Measurements from ENCODE around the gene CNTNAP2. TPM values are rescaled to one million over a fixed set of nuclear protein-coding genes. Genes with fewer than 3 reads are reported as not detected.

The CNTNAP2 gene
- total RNA-seq, 1 donor from 2014 or later: 2.2 TPM

DNA sequence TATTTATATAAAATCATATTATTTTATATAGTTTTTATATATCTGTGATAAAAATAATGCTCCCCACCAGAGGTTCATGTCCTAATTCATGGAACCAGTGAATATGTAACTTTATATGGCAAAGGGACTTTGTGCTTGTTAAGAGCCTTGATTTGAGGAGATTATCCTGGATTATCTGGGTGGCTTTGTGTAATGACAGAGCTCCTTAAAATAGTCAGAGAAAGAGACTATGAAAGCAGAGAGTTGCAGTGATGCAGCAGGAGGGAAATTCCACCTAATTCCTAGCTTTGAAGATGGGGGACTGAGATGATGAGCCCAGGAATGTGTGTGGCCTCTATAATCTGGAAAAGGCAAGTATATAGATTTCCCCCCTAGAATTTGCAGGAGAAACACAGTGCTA lies 1439.7 kb downstream of the CNTNAP2 start:
- TF ChIP-seq, protein P1, sequence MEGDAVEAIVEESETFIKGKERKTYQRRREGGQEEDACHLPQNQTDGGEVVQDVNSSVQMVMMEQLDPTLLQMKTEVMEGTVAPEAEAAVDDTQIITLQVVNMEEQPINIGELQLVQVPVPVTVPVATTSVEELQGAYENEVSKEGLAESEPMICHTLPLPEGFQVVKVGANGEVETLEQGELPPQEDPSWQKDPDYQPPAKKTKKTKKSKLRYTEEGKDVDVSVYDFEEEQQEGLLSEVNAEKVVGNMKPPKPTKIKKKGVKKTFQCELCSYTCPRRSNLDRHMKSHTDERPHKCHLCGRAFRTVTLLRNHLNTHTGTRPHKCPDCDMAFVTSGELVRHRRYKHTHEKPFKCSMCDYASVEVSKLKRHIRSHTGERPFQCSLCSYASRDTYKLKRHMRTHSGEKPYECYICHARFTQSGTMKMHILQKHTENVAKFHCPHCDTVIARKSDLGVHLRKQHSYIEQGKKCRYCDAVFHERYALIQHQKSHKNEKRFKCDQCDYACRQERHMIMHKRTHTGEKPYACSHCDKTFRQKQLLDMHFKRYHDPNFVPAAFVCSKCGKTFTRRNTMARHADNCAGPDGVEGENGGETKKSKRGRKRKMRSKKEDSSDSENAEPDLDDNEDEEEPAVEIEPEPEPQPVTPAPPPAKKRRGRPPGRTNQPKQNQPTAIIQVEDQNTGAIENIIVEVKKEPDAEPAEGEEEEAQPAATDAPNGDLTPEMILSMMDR (IDR thresholded peaks at IDR 0.05): no peak
- TF ChIP-seq POLR2A (IDR thresholded peaks at IDR 0.05) (no peak), POLR2AphosphoS5 (IDR thresholded peaks at IDR 0.05; ENCODE audit: insufficient read depth in 1 of 2, low read depth in 1 of 2) (no peak)
- H3K9me3 ChIP-seq: no peaks in the 10 kb centered on the region
- DNase-seq (ENCODE audit: extremely low spot score in 2 of 2): no peak
- intact Hi-C loops (cut with DNase I): no loop called here
- no peak overlapping the region for H3K27ac ChIP-seq
- H3K4me3 ChIP-seq: no peak overlapping the region
- H3K27me3 ChIP-seq: no peaks in the 10 kb centered on the region
- H3K4me1 ChIP-seq: no peaks in the 10 kb centered on the region
- H3K36me3 ChIP-seq: no peaks in the 10 kb centered on the region

DNA sequence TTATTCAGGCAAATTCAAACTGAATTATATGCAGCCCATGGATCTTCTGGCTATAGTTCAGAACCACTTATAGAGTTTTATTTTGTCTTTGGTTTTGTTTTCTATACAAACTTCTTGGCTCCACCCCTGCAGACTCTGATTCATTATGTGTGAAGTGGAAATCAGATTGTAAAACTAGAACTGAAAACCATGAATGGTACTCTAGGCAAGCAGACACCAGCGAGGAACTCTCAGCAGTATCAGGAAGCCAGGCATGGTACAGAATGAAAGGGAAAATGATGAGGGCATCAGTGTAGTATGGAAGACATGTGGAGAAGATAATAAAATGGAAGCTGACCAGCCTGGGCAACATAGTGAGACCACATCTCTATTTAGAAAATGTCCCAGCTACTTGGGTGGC lies 1447.1 kb downstream of the CNTNAP2 start:
- TF ChIP-seq POLR2A (IDR thresholded peaks at IDR 0.05) (no peak), POLR2AphosphoS5 (IDR thresholded peaks at IDR 0.05; ENCODE audit: insufficient read depth in 1 of 2, low read depth in 1 of 2) (no peak)
- TF ChIP-seq, protein P1 (IDR thresholded peaks at IDR 0.05): no peak
- DNase-seq (ENCODE audit: extremely low spot score in 2 of 2): no peak
- Histone ChIP-seq H3K4me1 (no peaks in the 10 kb centered on the region), H3K4me3 (no peak overlapping the region), H3K27ac (no peak overlapping the region), H3K36me3 (no peaks in the 10 kb centered on the region), H3K27me3 (no peaks in the 10 kb centered on the region), H3K9me3 (no peaks in the 10 kb centered on the region)
- intact Hi-C loops (cut with DNase I): no loop called here

DNA sequence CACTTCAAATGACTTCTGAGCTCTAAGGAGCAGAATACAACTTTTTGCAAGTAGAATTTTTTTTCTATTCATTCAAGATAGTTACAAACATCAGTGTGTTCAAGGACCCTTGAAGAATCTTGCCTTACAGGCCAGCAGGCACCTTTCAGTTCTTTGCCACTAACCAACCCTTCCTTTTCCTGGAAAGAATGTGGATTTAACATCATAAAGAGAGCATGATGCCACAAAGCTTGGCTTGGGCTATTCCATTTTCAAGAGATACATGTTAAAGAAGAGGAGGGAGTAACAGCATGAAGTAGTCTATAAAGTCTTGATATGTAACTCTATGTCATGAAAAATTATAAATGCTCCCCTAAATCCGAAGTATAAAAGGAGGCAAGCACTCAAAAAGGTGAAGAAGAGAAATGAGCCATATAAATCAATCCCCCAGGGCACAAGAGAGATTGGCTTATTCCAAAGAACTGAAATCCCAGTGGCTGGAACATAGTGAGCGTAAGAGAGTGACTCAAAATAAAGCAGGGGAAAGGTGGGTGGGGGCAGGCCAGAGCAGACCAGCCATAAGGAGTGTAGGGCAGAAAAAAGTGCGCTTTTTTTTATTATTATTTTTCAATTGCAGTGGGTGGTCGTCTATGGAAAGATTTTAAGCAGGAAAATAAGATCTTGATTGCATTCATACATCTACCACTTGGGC lies 1448.3 kb downstream of the CNTNAP2 start:
- intact Hi-C loops (cut with DNase I): no loop called here
- no peak overlapping the region for H3K4me3 ChIP-seq
- DNase-seq (ENCODE audit: extremely low spot score in 2 of 2): no peak
- no peaks in the 10 kb centered on the region for H3K27me3 ChIP-seq
- TF ChIP-seq POLR2A (IDR thresholded peaks at IDR 0.05) (no peak), POLR2AphosphoS5 (IDR thresholded peaks at IDR 0.05; ENCODE audit: insufficient read depth in 1 of 2, low read depth in 1 of 2) (no peak)
- TF ChIP-seq, protein P1 (IDR thresholded peaks at IDR 0.05): no peak
- no peaks in the 10 kb centered on the region for H3K36me3 ChIP-seq
- no peaks in the 10 kb centered on the region for H3K9me3 ChIP-seq
- no peak overlapping the region for H3K27ac ChIP-seq
- H3K4me1 ChIP-seq: no peaks in the 10 kb centered on the region

DNA sequence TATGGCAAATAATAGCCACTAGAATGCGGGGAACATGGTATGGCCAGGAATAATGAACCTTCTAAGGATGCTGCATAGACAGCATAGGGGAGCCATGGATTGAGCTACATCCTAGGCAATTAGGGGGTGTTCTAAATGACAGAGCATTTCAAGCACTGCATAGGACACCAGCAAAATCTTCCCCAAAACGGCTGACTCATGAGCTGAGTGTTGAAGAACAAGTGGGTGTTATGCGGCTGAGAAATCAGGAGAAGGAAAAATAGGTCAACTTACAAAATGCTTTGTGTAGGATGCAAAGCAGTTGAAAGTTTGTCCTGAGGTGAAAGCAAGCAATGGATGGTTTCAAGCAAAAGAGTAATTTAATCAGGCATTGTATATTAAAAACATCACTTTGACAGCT lies 1450.4 kb downstream of the CNTNAP2 start:
- TF ChIP-seq, protein P1 (IDR thresholded peaks at IDR 0.05): no peak
- no peak for TF ChIP-seq POLR2A (IDR thresholded peaks at IDR 0.05)
- DNase-seq (ENCODE audit: extremely low spot score in 2 of 2): no peak
- Histone ChIP-seq H3K4me3 (no peak overlapping the region), H3K4me1 (no peaks in the 10 kb centered on the region), H3K9me3 (no peaks in the 10 kb centered on the region), H3K27ac (no peak overlapping the region), H3K36me3 (no peaks in the 10 kb centered on the region), H3K27me3 (no peaks in the 10 kb centered on the region)
- intact Hi-C loops (cut with DNase I): no loop called here

DNA sequence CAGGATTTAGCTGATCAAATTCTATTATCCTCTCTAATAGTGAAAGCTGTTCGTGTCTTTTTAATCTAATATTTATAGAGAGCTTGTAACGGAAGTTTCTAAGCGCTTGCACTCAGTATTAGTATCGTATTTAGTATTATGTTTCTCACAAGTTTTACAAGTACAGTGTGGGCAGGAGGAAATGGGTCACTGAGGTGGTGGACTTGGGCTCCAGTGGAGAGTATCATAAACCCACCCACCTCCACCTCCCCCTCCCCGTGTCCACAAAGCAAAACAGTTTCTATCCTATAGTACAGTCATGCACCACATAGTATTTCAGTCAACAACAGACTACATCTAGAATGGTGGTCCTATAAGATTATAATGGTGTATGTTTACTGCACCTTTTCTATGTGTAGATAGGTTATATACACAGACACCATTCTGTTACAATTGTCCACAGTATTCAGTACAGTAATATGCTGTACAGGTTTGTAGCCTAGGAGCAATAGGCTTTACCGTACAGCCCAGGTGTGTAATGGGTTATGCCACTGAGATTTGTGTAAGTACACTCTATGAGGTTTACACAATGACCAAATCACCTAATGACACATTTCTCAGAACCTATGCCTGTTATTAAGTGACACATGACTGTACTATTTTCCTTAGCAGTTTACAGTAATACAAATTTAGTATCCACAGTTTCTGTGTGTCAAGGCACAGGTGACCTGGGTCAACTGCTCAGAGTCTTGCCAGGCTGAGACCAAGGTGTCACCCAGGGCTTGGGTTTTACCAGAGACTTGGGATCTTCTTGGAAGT lies 1452.7 kb downstream of the CNTNAP2 start:
- TF ChIP-seq POLR2A (IDR thresholded peaks at IDR 0.05) (no peak), POLR2AphosphoS5 (IDR thresholded peaks at IDR 0.05; ENCODE audit: insufficient read depth in 1 of 2, low read depth in 1 of 2) (no peak)
- TF ChIP-seq, protein P1 (IDR thresholded peaks at IDR 0.05): no peak
- Histone ChIP-seq H3K27ac (no peak overlapping the region), H3K9me3 (no peaks in the 10 kb centered on the region), H3K36me3 (no peaks in the 10 kb centered on the region), H3K27me3 (no peaks in the 10 kb centered on the region), H3K4me3 (no peak overlapping the region), H3K4me1 (no peaks in the 10 kb centered on the region)
- intact Hi-C loops (cut with DNase I): no loop called here
- DNase-seq (ENCODE audit: extremely low spot score in 2 of 2): no peak
